Testis (tissue), 3 donors: ENCODE results near the gene LNX2. TPM values are rescaled to one million over a fixed set of nuclear protein-coding genes. Genes with fewer than 3 reads are reported as not detected.

Experiments used
- DNase-seq: peaks from one replicate; pipeline ENCODE4 v3.0.0-alpha.2; 2019
- H3K27ac ChIP-seq, 2 donors: fragments of 200-600 bp; sonication (generic); one replicate each; pipeline ENCODE4 v1.5.1; 2019
- H3K27me3 ChIP-seq: fragments of 200-600 bp; sonication (generic); one replicate; pipeline ENCODE4 v1.5.1; 2019
- H3K36me3 ChIP-seq: fragments of 200-600 bp; sonication (generic); one replicate; pipeline ENCODE4 v1.5.1; 2017; ENCODE audit warnings: low read depth; ENCODE audit errors: missing control alignments
- H3K4me1 ChIP-seq: fragments of 200-600 bp; sonication (generic); one replicate; pipeline ENCODE4 v1.5.1; 2019
- H3K4me3 ChIP-seq, 2 donors: fragments of 200-600 bp; sonication (generic); one replicate each; pipeline ENCODE4 v1.5.1; 2017 to 2019
- H3K9me3 ChIP-seq: fragments of 200-600 bp; sonication (generic); one replicate; pipeline ENCODE4 v1.5.1; 2017
- POLR2A ChIP-seq: fragments of 450-650 bp; IDR thresholded peaks from one replicate; pipeline ENCODE4 v1.6.1; 2017; ENCODE audit warnings: antibody characterized with exemption, mild to moderate bottlenecking, moderate library complexity
- WGBS, 2 donors: methylation state at CpG; one replicate each; pipeline ENCODE4 v1.1.5; 2018; 5-methylcytosine and 5-hydroxymethylcytosine counted together
- intact Hi-C: fragments of 100-400 bp; cut with DNase I; formaldehyde crosslinking; loops from one replicate; pipeline ENCODE4 v1.15.1; 2023; ENCODE audit warnings: low total_unique reads
- polyA plus RNA-seq: library from polyadenylated mRNA; stranded (reverse); fragments of 350-450 nt; fragmentation: Illumina TruSeq; extraction: RNeasy Lipid Tissue Mini Kit (QIAGEN cat#74804); gene quantifications from one replicate; pipeline ENCODE4 v1.2.3, GENCODE V29; 2014; ENCODE audit warnings: low read depth, low replicate concordance; ENCODE audit not compliant: insufficient read depth
- total RNA-seq, 2 donors: library from RNA; depleted of rRNA; stranded (reverse); fragments of >200 nt; gene quantifications; one replicate each; pipeline ENCODE4 v1.2.3, GENCODE V29; 2016
- TF ChIP-seq, protein P1 (sequence below), 3 experiments: fragments of 450-650 bp in 2 of 3; fragments of 200-600 bp in 1 of 3; sonication (generic) in 1 of 3; IDR thresholded peaks; one replicate each; pipeline ENCODE4 v1.5.1; 2016 to 2019; ENCODE audit warnings: antibody characterized with exemption in 3 of 3, mild to moderate bottlenecking in 2 of 3, moderate library complexity in 1 of 3

LNX2 gene
- total and polyA plus RNA-seq, 3 donors from 2014 or later = 22.5 to 39.6 (median 34.6) TPM

GRCh38 chr13:27587095-27587746, 33.1 kb downstream of the LNX2 start:
- intact Hi-C loops = no loop called here
- Histone ChIP-seq H3K4me3 (no peak overlapping the region), H3K4me1 (peaks cover 13% of the 10 kb centered on the region), H3K27ac (no peak overlapping the region), H3K36me3 (no peaks in the 10 kb centered on the region), H3K9me3 (no peaks in the 10 kb centered on the region), H3K27me3 (no peaks in the 10 kb centered on the region)
- 68 to 74% methylated on average over 5 of the region's 5 CpGs for WGBS, 2 donors
- no peak for TF ChIP-seq POLR2A
- TF ChIP-seq, protein P1, sequence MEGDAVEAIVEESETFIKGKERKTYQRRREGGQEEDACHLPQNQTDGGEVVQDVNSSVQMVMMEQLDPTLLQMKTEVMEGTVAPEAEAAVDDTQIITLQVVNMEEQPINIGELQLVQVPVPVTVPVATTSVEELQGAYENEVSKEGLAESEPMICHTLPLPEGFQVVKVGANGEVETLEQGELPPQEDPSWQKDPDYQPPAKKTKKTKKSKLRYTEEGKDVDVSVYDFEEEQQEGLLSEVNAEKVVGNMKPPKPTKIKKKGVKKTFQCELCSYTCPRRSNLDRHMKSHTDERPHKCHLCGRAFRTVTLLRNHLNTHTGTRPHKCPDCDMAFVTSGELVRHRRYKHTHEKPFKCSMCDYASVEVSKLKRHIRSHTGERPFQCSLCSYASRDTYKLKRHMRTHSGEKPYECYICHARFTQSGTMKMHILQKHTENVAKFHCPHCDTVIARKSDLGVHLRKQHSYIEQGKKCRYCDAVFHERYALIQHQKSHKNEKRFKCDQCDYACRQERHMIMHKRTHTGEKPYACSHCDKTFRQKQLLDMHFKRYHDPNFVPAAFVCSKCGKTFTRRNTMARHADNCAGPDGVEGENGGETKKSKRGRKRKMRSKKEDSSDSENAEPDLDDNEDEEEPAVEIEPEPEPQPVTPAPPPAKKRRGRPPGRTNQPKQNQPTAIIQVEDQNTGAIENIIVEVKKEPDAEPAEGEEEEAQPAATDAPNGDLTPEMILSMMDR (IDR thresholded peaks at IDR 0.05) = no peak
- no peak for DNase-seq

DNA sequence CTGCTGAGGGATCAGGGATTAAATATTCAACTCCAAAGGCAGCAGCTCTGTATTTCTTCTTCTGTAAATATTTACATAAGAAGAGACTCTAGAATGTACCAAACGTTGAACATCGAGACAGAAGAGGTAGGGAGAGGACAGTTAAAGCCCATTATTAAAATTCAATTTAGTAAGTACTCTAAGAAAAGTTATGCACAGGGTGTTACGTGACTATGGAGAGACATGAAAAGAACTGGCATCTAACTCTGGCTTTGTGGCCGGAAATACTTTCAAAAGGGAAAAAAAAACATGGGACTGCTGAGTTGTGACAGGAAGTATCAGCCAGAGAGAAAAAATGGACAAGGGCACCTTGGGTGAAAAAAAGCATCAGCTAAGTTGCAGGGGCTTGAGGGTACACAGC, 36.7 kb downstream of the LNX2 start:
- no peak for DNase-seq

GRCh38 chr13:27578121-27579030, 42.0 kb downstream of the LNX2 start:
- Histone ChIP-seq H3K4me3 (no peak overlapping the region), H3K27me3 (no peaks in the 10 kb centered on the region), H3K27ac (no peak overlapping the region), H3K9me3 (no peaks in the 10 kb centered on the region), H3K36me3 (no peaks in the 10 kb centered on the region), H3K4me1 (peaks cover 3% of the 10 kb centered on the region)
- intact Hi-C loops = no loop called here
- TF ChIP-seq POLR2A = no peak
- TF ChIP-seq, protein P1 (IDR thresholded peaks at IDR 0.05) = no peak
- 83 to 88% methylated on average over 6 of the region's 6 CpGs for WGBS, 2 donors
- DNase-seq = no peak

More for the DNA sequence above, 36.7 kb downstream of the LNX2 start:
- H3K36me3 ChIP-seq = no peaks in the 10 kb centered on the region
- no peak overlapping the region for H3K27ac ChIP-seq
- H3K27me3 ChIP-seq = no peaks in the 10 kb centered on the region
- no peaks in the 10 kb centered on the region for H3K4me1 ChIP-seq
- TF ChIP-seq POLR2A = no peak
- TF ChIP-seq, protein P1 (IDR thresholded peaks at IDR 0.05) = no peak
- H3K4me3 ChIP-seq = no peak overlapping the region
- 53 to 64% methylated on average over 4 of the region's 4 CpGs for WGBS, 2 donors
- intact Hi-C loops = no loop called here
- H3K9me3 ChIP-seq = no peaks in the 10 kb centered on the region

- 82 to 90% methylated on average over 1 of the region's 1 CpG for WGBS, 2 donors
- no peak for TF ChIP-seq POLR2A
- TF ChIP-seq, protein P1 (IDR thresholded peaks at IDR 0.05) = no peak
- Histone ChIP-seq H3K27me3 (no peaks in the 10 kb centered on the region), H3K36me3 (no peaks in the 10 kb centered on the region), H3K4me3 (no peak overlapping the region), H3K27ac (no peak overlapping the region), H3K4me1 (peaks cover 3% of the 10 kb centered on the region), H3K9me3 (no peaks in the 10 kb centered on the region)
- intact Hi-C loops = no loop called here
- DNase-seq = no peak
Measured at GRCh38 chr13:27574661-27575060, 45.7 kb downstream of the LNX2 start.
